ENCODE measurements around the gene SF3B6. TPM values are rescaled to one million over a fixed set of nuclear protein-coding genes. Genes with fewer than 3 reads are reported as not detected.

Gene SF3B6, protein sequence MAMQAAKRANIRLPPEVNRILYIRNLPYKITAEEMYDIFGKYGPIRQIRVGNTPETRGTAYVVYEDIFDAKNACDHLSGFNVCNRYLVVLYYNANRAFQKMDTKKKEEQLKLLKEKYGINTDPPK
- total RNA-seq (2012; rRNA removed): 143 and 224 TPM in 2 replicates
- 166 and 191 TPM in 2 replicates for polyA plus RNA-seq (2012; rRNA removed)
- polyA plus RNA-seq (2012; cell fraction: cytosol; rRNA removed): 58.0 and 130 TPM in 2 replicates
- 14.1 and 76.2 TPM in 2 replicates for polyA plus RNA-seq (2012; cell fraction: nucleus; rRNA removed; ENCODE audit: low replicate concordance)
- Bru-seq, nascent RNA: percentile 78 among the genes with signal in this experiment
- percentile 73 among the genes with signal in this experiment for BruChase-seq, experiment 1, labeled RNA remaining after a 6-hour chase
- percentile 60 among the genes with signal in this experiment for BruChase-seq, experiment 2, labeled RNA remaining after a 2-hour chase
- long read RNA-seq, transcript SF3B6-201 (4 exons, 770 nt): major isoform, 52 of 56 reads
- long read RNA-seq, partial matches to known transcripts: 3 of 56 reads
- long read RNA-seq, other reads (novel, unspliced or antisense): 0 of 56 reads

DNA sequence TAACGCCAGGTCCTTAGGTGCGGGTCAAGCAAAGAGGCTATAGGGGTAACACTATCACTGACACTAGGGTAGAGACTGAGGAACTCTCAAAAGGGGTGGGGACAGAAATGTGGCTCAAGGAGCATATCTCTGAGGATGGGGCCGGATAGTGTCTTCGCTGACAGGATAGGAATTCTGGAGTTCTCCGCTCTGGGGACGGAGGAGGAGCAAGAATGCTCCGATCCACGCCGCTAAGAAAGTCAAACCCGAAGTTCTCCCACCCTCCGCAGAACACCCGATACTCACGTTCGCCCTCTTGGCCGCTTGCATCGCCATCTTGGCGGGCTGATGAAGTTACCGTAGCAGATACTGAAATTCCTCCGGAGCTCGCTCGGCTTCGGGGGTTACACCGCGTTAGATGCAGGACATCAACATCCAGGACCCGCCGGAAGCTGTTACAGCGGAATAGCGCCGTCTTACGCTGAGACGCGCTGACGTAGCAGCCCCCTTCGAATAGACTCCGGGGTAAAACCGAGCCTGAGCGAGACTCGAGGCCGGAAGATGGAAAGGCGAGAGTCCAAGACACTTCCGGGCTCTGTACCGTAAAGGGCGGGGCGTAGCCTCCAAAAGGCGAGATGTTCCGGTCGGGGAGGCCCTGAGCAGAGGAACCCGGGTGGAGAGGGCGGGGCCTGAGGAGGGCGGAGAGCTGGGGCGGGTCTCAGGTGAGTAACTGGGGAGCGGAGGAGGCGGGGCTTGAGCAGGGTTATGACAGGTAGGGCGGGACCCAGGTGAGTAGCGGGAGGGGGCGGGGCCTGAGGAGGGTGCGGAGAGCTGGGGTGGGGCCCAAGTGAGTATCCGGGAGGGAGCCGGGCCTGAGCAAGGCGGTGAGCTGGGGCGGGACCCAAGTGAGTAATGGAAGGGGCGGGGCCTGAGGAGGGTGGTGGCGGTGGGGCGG is at the start of gene SF3B6:
Gene SF3B6, minus strand, starts transcription at position 412 of the 934 bp plus-strand sequence. Its CDS starts 97 bp downstream, at position 315.
- DNase-seq: peak; percentile 99
- Histone ChIP-seq H2BK5ac (ENCODE audit: low read depth, low read length, poor library complexity, severe bottlenecking) (peak within 1 kb of the TSS; percentile 49), H4K5ac (ENCODE audit: low read depth, low read length) (peak within 1 kb of the TSS; percentile 85), H3K9me3 (ENCODE audit: control insufficient read depth, insufficient read depth, low read length) (no peaks in the 10 kb centered on the region), H3K4me1 (ENCODE audit: control insufficient read depth, insufficient read depth, low read length) (peaks cover 3% of the 10 kb centered on the region; the same call in 1 of the 2 replicates), H2AFZ (replicated peaks; ENCODE audit: low read length, poor library complexity) (peak within 1 kb of the TSS; percentile 94), H3K27me3 (ENCODE audit: control insufficient read depth, insufficient read depth, low read length) (no peaks in the 10 kb centered on the region), H3K4me3 (ENCODE audit: insufficient read depth, low read depth, low read length) (peak within 1 kb of the TSS; percentile 73), H2BK15ac (ENCODE audit: low read depth, low read length) (no peak within 1 kb of the TSS), H3K9me1 (ENCODE audit: insufficient read depth, low read length) (no peaks in the 10 kb centered on the region), H4K8ac (ENCODE audit: low read depth in 2 of 2, low read length in 2 of 2) (peak within 1 kb of the TSS; percentile 63 to 95; a peak in 3 of 4 replicates), H2AK5ac (ENCODE audit: low read depth, low read length) (peak within 1 kb of the TSS; percentile 26), H4K20me1 (ENCODE audit: insufficient read depth, low read length) (no peaks in the 10 kb centered on the region; the same call in 1 of the 2 replicates), H4K91ac (ENCODE audit: insufficient read depth, low read depth, low read length) (peak within 1 kb of the TSS; percentile 66), H3K36me3 (ENCODE audit: control insufficient read depth, insufficient read depth, low read length) (peaks cover 8% of the 10 kb centered on the region), H3K27ac (ENCODE audit: insufficient read depth, low read length) (peak within 1 kb of the TSS; percentile 68), H3K18ac (ENCODE audit: low read depth, low read length) (peak within 1 kb of the TSS; percentile 38; the same call in 1 of the 2 replicates), H3K23ac (ENCODE audit: low read depth, low read length) (peak within 1 kb of the TSS; percentile 53), H3K79me1 (ENCODE audit: low read depth in 1 of 2, low read length in 2 of 2) (peaks cover 17 to 38% of the 10 kb centered on the region in 2 experiments; a peak in 3 of 4 replicates), H2BK20ac (ENCODE audit: low read depth, low read length) (no peak within 1 kb of the TSS), H2BK120ac (ENCODE audit: low read depth, low read length) (peak within 1 kb of the TSS; percentile 39; the same call in 1 of the 2 replicates), H3K9ac (ENCODE audit: low read depth, low read length) (peak within 1 kb of the TSS; percentile 82), H3K56ac (ENCODE audit: extremely low read depth, insufficient read depth, low read length) (peak within 1 kb of the TSS; percentile 73), H3K14ac (replicated peaks; ENCODE audit: low read depth, low read length) (peak within 1 kb of the TSS; percentile 83), H3K4me2 (ENCODE audit: low read depth, low read length) (peak within 1 kb of the TSS; percentile 71), H2AK9ac (replicated peaks; ENCODE audit: low read depth, low read length, poor library complexity) (peak within 1 kb of the TSS; percentile 96), H3K4ac (ENCODE audit: low read depth, low read length) (peak within 1 kb of the TSS; percentile 83)
- peak; percentile 93 for ATAC-seq (ENCODE audit: low read depth)
- WGBS, 2 experiments (ENCODE audit: extremely low coverage in 2 of 2, insufficient read length in 1 of 2): 0% methylated on average over 28 of the region's 64 CpGs; no CpG with 5 or more reads in 1 of the 2 experiments
- ChIA-PET CTCF (no interaction called here), POLR2A (ENCODE audit: unreplicated experiment) (interaction anchor here (0.7 kb wide), 1 partner anchor 10 kb away, joined by 10 read pairs; no protein-coding TSS in a partner anchor)
- TSS peak; percentile 68 for BruUV-seq (replicated peaks)
- dilution Hi-C loops (cut with HindIII; ENCODE audit: low sequenced_read_pairs, unreplicated experiment) (no loop called here), in situ Hi-C loops (cut with MboI; ENCODE audit: low sequenced_read_pairs) (loop anchor here (10.0 kb wide), 1 partner anchor 251 kb away; no protein-coding TSS in a partner anchor), intact Hi-C loops (cut with micrococcal nuclease) (loop anchor here (1.0 kb wide), 1 partner anchor 149 kb away; the partner anchor contains the start of gene ATAD2B)
- no peak for TF ChIP-seq CHD1 (IDR thresholded peaks at IDR 0.05; ENCODE audit: low read depth, low read length)
- peak; percentile 79 for TF ChIP-seq MAZ (IDR thresholded peaks at IDR 0.05; ENCODE audit: borderline replicate concordance, low read depth, low read length)
- TF ChIP-seq BHLHE40 (IDR thresholded peaks at IDR 0.05; ENCODE audit: low read depth, low read length): no peak
- TF ChIP-seq RCOR1 (IDR thresholded peaks at IDR 0.05; ENCODE audit: insufficient replicate concordance, low read length): no peak
- peak; percentile 10; the same call in 1 of the 2 replicates for TF ChIP-seq SMC3 (IDR thresholded peaks at IDR 0.05; ENCODE audit: low read depth, low read length)
- TF ChIP-seq CEBPB (IDR thresholded peaks at IDR 0.05; ENCODE audit: low read depth, low read length): 0 out of 2 replicates have a peak, but pooled peaks have one; percentile 5
- TF ChIP-seq, protein P1, sequence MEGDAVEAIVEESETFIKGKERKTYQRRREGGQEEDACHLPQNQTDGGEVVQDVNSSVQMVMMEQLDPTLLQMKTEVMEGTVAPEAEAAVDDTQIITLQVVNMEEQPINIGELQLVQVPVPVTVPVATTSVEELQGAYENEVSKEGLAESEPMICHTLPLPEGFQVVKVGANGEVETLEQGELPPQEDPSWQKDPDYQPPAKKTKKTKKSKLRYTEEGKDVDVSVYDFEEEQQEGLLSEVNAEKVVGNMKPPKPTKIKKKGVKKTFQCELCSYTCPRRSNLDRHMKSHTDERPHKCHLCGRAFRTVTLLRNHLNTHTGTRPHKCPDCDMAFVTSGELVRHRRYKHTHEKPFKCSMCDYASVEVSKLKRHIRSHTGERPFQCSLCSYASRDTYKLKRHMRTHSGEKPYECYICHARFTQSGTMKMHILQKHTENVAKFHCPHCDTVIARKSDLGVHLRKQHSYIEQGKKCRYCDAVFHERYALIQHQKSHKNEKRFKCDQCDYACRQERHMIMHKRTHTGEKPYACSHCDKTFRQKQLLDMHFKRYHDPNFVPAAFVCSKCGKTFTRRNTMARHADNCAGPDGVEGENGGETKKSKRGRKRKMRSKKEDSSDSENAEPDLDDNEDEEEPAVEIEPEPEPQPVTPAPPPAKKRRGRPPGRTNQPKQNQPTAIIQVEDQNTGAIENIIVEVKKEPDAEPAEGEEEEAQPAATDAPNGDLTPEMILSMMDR (conservative IDR thresholded peaks at IDR 0.05; ENCODE audit: low read depth, low read length): no peak
- no peak for TF ChIP-seq NFE2L2 (IDR thresholded peaks at IDR 0.05; ENCODE audit: low read depth, low read length)
- TF ChIP-seq, protein P2, sequence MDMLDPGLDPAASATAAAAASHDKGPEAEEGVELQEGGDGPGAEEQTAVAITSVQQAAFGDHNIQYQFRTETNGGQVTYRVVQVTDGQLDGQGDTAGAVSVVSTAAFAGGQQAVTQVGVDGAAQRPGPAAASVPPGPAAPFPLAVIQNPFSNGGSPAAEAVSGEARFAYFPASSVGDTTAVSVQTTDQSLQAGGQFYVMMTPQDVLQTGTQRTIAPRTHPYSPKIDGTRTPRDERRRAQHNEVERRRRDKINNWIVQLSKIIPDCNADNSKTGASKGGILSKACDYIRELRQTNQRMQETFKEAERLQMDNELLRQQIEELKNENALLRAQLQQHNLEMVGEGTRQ (IDR thresholded peaks at IDR 0.05; ENCODE audit: low read depth, low read length): no peak
- no peak for TF ChIP-seq MXI1 (IDR thresholded peaks at IDR 0.05; ENCODE audit: borderline replicate concordance, low read depth, low read length)
